SU-DHL-6 (cell line): Measurements from ENCODE around the gene THUMPD2.
"Not testable (repeated sequence)": the region's sequence is repeated elsewhere in the genome, so short reads cannot be mapped to it uniquely, and the experiment has no call there.

Experiments
- H2AFZ ChIP-seq: fragments of 200-600 bp; sonication (generic); 2 replicates; pipeline ENCODE4 v1.6.1; 2014; ENCODE audit warnings: low read depth, mild to moderate bottlenecking, moderate library complexity, mixed read lengths, antibody characterized with exemption, low read length; ENCODE audit not compliant: severe bottlenecking
- H3F3A ChIP-seq: fragments of 200-600 bp; shearing (Covaris generic); 2 replicates; pipeline ENCODE4 v1.6.0; 2016; ENCODE audit warnings: antibody characterized with exemption, mild to moderate bottlenecking; ENCODE audit not compliant: insufficient read depth
- H3K27ac ChIP-seq: fragments of 200-600 bp; sonication (generic); 2 replicates; pipeline ENCODE4 v1.5.1; 2016; ENCODE audit warnings: low read depth, mild to moderate bottlenecking, low read length, moderate library complexity, mixed read lengths
- H3K27me3 ChIP-seq: fragments of 200-600 bp; sonication (generic), shearing (Covaris generic); 2 replicates; pipeline ENCODE4 v1.6.0; 2014; ENCODE audit warnings: mild to moderate bottlenecking, low read length
- H3K36me3 ChIP-seq: fragments of 200-600 bp; sonication (generic); 2 replicates; pipeline ENCODE4 v1.6.1; 2014; ENCODE audit warnings: mild to moderate bottlenecking, low read length, mixed read lengths
- H3K4me2 ChIP-seq: fragments of 300-600, 200-600 bp; shearing (Covaris generic), sonication (generic); 2 replicates; pipeline ENCODE4 v1.6.0; 2014; ENCODE audit warnings: low read length, low read depth, mild to moderate bottlenecking; ENCODE audit not compliant: poor library complexity, severe bottlenecking
- H3K4me3 ChIP-seq: fragments of 200-600 bp; sonication (generic); 2 replicates; pipeline ENCODE4 v1.5.1; 2014; ENCODE audit warnings: antibody characterized with exemption, low read length, mild to moderate bottlenecking, mixed read lengths; ENCODE audit not compliant: insufficient read depth, poor library complexity, severe bottlenecking
- H3K79me2 ChIP-seq: fragments of 200-600 bp; sonication (generic); 2 replicates; pipeline ENCODE4 v1.6.1; 2014; ENCODE audit warnings: mild to moderate bottlenecking, low read length, moderate library complexity; ENCODE audit not compliant: insufficient read depth
- H3K9ac ChIP-seq: fragments of 200-600 bp; sonication (generic); 2 replicates; pipeline ENCODE4 v1.7.0; 2014; ENCODE audit warnings: mild to moderate bottlenecking, low read length
- H3K9me2 ChIP-seq: fragments of 200-600 bp; sonication (generic); replicated peaks from 2 replicates; pipeline ENCODE4 v1.6.1; 2014; ENCODE audit warnings: low read length; ENCODE audit not compliant: insufficient read depth
- H3K9me3 ChIP-seq: fragments of 200-600 bp; sonication (generic); 2 replicates; pipeline ENCODE4 v1.6.1; 2014; ENCODE audit warnings: low read length, mixed read lengths; ENCODE audit not compliant: insufficient read depth
- H4K20me1 ChIP-seq: fragments of 200-600 bp; sonication (generic); 2 replicates; pipeline ENCODE4 v1.6.1; 2014; ENCODE audit warnings: low read depth, mild to moderate bottlenecking, antibody characterized with exemption, low read length, moderate library complexity, mixed read lengths
- EZH2phosphoT487 ChIP-seq: fragments of 200-600 bp; sonication (generic), shearing (Covaris generic); conservative IDR thresholded peaks from 2 replicates; pipeline ENCODE4 v1.6.1; 2018; ENCODE audit warnings: mild to moderate bottlenecking, antibody characterized with exemption, low read length, moderate library complexity, mixed read lengths
- TF ChIP-seq, protein P1 (sequence below): fragments of 200-600 bp; sonication (generic); IDR thresholded peaks from one replicate; pipeline ENCODE4 v1.5.1; 2017; ENCODE audit warnings: antibody characterized with exemption, mild to moderate bottlenecking, low read length, moderate library complexity; ENCODE audit not compliant: insufficient read depth, poor library complexity, severe bottlenecking

THUMPD2 gene

GRCh38 chr2:39730276-39730675, 48.8 kb downstream of the THUMPD2 start:
- Histone ChIP-seq H3K27me3 (no peaks in the 10 kb centered on the region), H2AFZ (no peak overlapping the region), H3K4me2 (no peak overlapping the region), H4K20me1 (no peaks in the 10 kb centered on the region; the same call in 1 of the 2 replicates), H3K9me3 (no peaks in the 10 kb centered on the region), H3K27ac (no peak overlapping the region), H3K36me3 (no peaks in the 10 kb centered on the region), H3K9me2 (no peaks in the 10 kb centered on the region), H3K9ac (no peak overlapping the region), H3K79me2 (no peaks in the 10 kb centered on the region), H3F3A (no peaks in the 10 kb centered on the region), H3K4me3 (no peak overlapping the region)
- TF ChIP-seq EZH2phosphoT487, result no peak
- TF ChIP-seq, protein P1, sequence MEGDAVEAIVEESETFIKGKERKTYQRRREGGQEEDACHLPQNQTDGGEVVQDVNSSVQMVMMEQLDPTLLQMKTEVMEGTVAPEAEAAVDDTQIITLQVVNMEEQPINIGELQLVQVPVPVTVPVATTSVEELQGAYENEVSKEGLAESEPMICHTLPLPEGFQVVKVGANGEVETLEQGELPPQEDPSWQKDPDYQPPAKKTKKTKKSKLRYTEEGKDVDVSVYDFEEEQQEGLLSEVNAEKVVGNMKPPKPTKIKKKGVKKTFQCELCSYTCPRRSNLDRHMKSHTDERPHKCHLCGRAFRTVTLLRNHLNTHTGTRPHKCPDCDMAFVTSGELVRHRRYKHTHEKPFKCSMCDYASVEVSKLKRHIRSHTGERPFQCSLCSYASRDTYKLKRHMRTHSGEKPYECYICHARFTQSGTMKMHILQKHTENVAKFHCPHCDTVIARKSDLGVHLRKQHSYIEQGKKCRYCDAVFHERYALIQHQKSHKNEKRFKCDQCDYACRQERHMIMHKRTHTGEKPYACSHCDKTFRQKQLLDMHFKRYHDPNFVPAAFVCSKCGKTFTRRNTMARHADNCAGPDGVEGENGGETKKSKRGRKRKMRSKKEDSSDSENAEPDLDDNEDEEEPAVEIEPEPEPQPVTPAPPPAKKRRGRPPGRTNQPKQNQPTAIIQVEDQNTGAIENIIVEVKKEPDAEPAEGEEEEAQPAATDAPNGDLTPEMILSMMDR, result no peak

DNA sequence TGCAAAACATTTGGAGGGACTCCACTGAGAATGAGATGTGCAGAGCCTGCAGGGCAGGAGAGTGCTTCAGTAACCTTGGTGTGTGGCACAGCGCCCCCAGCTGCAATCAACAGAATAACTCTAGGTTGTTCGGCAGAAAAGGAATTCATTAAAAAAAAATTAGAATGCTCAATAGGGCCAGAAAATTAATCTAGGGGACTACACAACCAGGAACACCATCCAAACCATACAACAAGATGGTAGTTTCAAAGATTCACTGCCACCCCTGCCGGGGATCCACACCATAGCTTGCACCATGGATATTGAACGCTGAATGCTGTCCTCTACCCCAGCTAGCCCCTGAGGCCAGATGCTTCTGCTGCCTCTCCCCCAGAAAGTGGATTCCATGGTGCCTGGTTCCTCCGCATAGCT, 50.1 kb downstream of the THUMPD2 start:
- Histone ChIP-seq H3F3A (no peaks in the 10 kb centered on the region), H3K79me2 (no peaks in the 10 kb centered on the region), H3K36me3 (no peaks in the 10 kb centered on the region), H3K9me2 (no peaks in the 10 kb centered on the region), H3K4me2 (no peak overlapping the region), H3K27ac (no peak overlapping the region), H3K9me3 (no peaks in the 10 kb centered on the region), H3K27me3 (no peaks in the 10 kb centered on the region), H3K4me3 (no peak overlapping the region), H3K9ac (no peak overlapping the region), H2AFZ (no peak overlapping the region), H4K20me1 (no peaks in the 10 kb centered on the region)
- TF ChIP-seq, protein P1, result peak; percentile 89
- no peak for TF ChIP-seq EZH2phosphoT487

DNA sequence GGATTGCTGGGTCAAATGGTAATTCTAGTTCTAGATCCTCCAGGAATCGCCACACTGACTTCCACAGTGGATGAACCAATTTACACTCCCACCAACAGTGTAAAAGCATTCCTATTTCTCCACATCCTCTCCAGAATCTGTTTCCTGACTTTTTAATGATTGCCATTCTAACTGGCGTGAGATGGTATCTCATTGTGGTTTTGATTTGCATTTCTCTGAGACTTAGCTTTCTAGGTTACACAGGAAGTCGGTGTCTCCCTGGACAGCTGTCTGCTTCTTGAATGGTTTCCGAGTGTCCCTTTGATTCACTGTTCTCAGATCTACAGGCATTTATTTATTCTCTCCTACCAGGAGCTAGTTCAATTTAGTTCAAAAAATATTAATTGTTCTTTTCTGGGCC, 51.0 kb downstream of the THUMPD2 start:
- not testable (repeated sequence) for H3F3A ChIP-seq, H3K36me3 ChIP-seq, H3K79me2 ChIP-seq, H3K4me2 ChIP-seq, H3K9me3 ChIP-seq, H3K27me3 ChIP-seq, H3K9ac ChIP-seq, H3K9me2 ChIP-seq, H2AFZ ChIP-seq, H3K4me3 ChIP-seq, H3K27ac ChIP-seq, H4K20me1 ChIP-seq

- no peak overlapping the region for H3K9ac ChIP-seq
- no peak overlapping the region for H3K4me3 ChIP-seq
- no peak overlapping the region for H3K4me2 ChIP-seq
- no peaks in the 10 kb centered on the region for H3K79me2 ChIP-seq
- no peaks in the 10 kb centered on the region for H3K27me3 ChIP-seq
- no peak overlapping the region for H2AFZ ChIP-seq
- no peaks in the 10 kb centered on the region for H3K9me3 ChIP-seq
- H3K9me2 ChIP-seq, result no peaks in the 10 kb centered on the region
- TF ChIP-seq, protein P1, result no peak
- TF ChIP-seq EZH2phosphoT487, result no peak
- H3K27ac ChIP-seq, result no peak overlapping the region
- no peaks in the 10 kb centered on the region for H4K20me1 ChIP-seq
- no peaks in the 10 kb centered on the region for H3K36me3 ChIP-seq
- no peaks in the 10 kb centered on the region for H3F3A ChIP-seq
Observed at GRCh38 chr2:39725401-39725800, 53.7 kb downstream of the THUMPD2 start.
